GM12878 (cell line): ENCODE measurements around the gene TP53INP2. TPM values are rescaled to one million over a fixed set of nuclear protein-coding genes. Genes with fewer than 3 reads are reported as not detected.

Source experiments
- BMI1 ChIP-seq: fragments of 450-650 bp; IDR thresholded peaks from 2 replicates; pipeline ENCODE4 v1.6.1; 2016; ENCODE audit warnings: mild to moderate bottlenecking, moderate library complexity, borderline replicate concordance
- CREM ChIP-seq: IDR thresholded peaks from 2 replicates; pipeline ENCODE4 v1.6.1; 2014; ENCODE audit warnings: antibody characterized with exemption, low read depth
- FOS ChIP-seq: IDR thresholded peaks from 3 replicates; pipeline ENCODE4 v1.6.1; 2011; ENCODE audit warnings: borderline replicate concordance; ENCODE audit not compliant: insufficient read length; ENCODE audit errors: extremely low read depth
- JUND ChIP-seq: IDR thresholded peaks from 2 replicates; pipeline ENCODE4 v1.6.1; 2012; ENCODE audit warnings: low read depth, mild to moderate bottlenecking, low read length, improper control_type of control experiment, moderate library complexity
- MAX ChIP-seq: IDR thresholded peaks from 2 replicates; pipeline ENCODE4 v1.6.1; 2012; ENCODE audit warnings: low read depth, low read length, improper control_type of control experiment
- PAX5 ChIP-seq: IDR thresholded peaks from 2 replicates; pipeline ENCODE4 v1.6.1; 2011; ENCODE audit warnings: low read depth, low read length, borderline replicate concordance
- PAX8 ChIP-seq: fragments of 450-650 bp; IDR thresholded peaks from 2 replicates; pipeline ENCODE4 v1.6.1; 2017; ENCODE audit warnings: mild to moderate bottlenecking, moderate library complexity
- POLR2AphosphoS2 ChIP-seq: IDR thresholded peaks from 2 replicates; pipeline ENCODE4 v1.6.1; 2011; ENCODE audit warnings: low read depth, mild to moderate bottlenecking, low read length, improper control_type of control experiment, moderate library complexity
- RELB ChIP-seq: fragments of 450-650 bp; IDR thresholded peaks from 2 replicates; pipeline ENCODE4 v1.6.1; 2017; ENCODE audit warnings: low read depth, mild to moderate bottlenecking, moderate library complexity
- RUNX3 ChIP-seq: IDR thresholded peaks from 2 replicates; pipeline ENCODE4 v1.6.1; 2012; ENCODE audit warnings: low read length, inconsistent platforms
- SMARCA5 ChIP-seq: fragments of 450-650 bp; IDR thresholded peaks from 2 replicates; pipeline ENCODE4 v1.6.1; 2017; ENCODE audit warnings: mild to moderate bottlenecking
- USF2 ChIP-seq: IDR thresholded peaks from 2 replicates; pipeline ENCODE4 v1.6.1; 2011; ENCODE audit warnings: low read depth, low read length, improper control_type of control experiment, borderline replicate concordance
- polyA plus RNA-seq, 11 experiments: library from polyadenylated mRNA; depleted of rRNA in 4 of 11; unstranded in 6 of 11; stranded (reverse) in 5 of 11; fragments of >200 nt; fragmentation: Nextera tagmentation in 4 of 11; fragmentation: Illumina TruSeq in 1 of 11; extraction: Ambion mirVana in 4 of 11; extraction: Trizol in 1 of 11; gene quantifications; 1 replicate in 1 of 11; 2 replicates in 10 of 11; pipeline versions ENCODE4 v1.2.1 to v1.2.3, GENCODE V29; 2011 to 2016; ENCODE audit warnings: inconsistent platforms in 2 of 11, missing spikeins in 2 of 11, low read depth in 1 of 11
- total RNA-seq, 4 experiments: library from RNA; depleted of rRNA in 3 of 4; stranded (reverse); fragments of >200 nt in 3 of 4; fragmentation: Illumina TruSeq in 1 of 4; extraction: Trizol in 1 of 4; gene quantifications; 2 replicates each; pipeline versions ENCODE4 v1.2.1 to v1.2.3, GENCODE V29; 2013 to 2021

TP53INP2 gene
- total and polyA plus RNA-seq, 10 of the 15 experiments (the other 5 are each of a cell fraction or from before 2014, with no cell fraction given), result 2.8 to 16.0 (median 4.0) TPM

GRCh38 chr20:34747479-34747878, 43.3 kb downstream of the TP53INP2 start (continued):
- no peak for TF ChIP-seq POLR2AphosphoS2
- TF ChIP-seq RELB, result 0 out of 2 replicates have a peak, but pooled peaks have one; percentile 24
- no peak for TF ChIP-seq PAX8
- TF ChIP-seq MAX, result no peak
- TF ChIP-seq SMARCA5, result no peak
- TF ChIP-seq CREM, result 0 out of 2 replicates have a peak, but pooled peaks have one; percentile 26
- TF ChIP-seq RUNX3, result peak; percentile 76
- TF ChIP-seq BMI1, result no peak
- TF ChIP-seq FOS, result no peak
- TF ChIP-seq USF2, result no peak
- no peak for TF ChIP-seq JUND
- no peak for TF ChIP-seq PAX5
- TF ChIP-seq, all 136 proteins: peak for 11
